Smooth muscle cell (in vitro differentiated cells): ENCODE measurements around the gene IL1RAPL1. TPM values are rescaled to one million over a fixed set of nuclear protein-coding genes. Genes with fewer than 3 reads are reported as not detected.

Experiments used
- DNase-seq: peaks from one replicate; lab custom pipeline; 2025; ENCODE audit not compliant: unreplicated experiment; lab: John Stamatoyannopoulos, UW
- H2AFZ ChIP-seq: fragments of 200-600 bp; sonication (generic); 2 replicates; pipeline ENCODE4 v1.6.0; 2016; ENCODE audit warnings: antibody characterized with exemption, low read depth, mild to moderate bottlenecking
- H3F3A ChIP-seq: fragments of 200-600 bp; sonication (generic); 2 replicates; pipeline ENCODE4 v1.6.0; 2017; ENCODE audit warnings: antibody characterized with exemption, low read depth
- H3K27ac ChIP-seq: fragments of 200-600 bp; sonication (generic); 2 replicates; pipeline ENCODE4 v1.5.1; 2016; ENCODE audit warnings: low read depth, mild to moderate bottlenecking
- H3K27me3 ChIP-seq: fragments of 200-600 bp; sonication (generic); 2 replicates; pipeline ENCODE4 v1.6.1; 2016; ENCODE audit warnings: low read depth, mild to moderate bottlenecking
- H3K36me3 ChIP-seq: fragments of 200-600 bp; sonication (generic); 2 replicates; pipeline ENCODE4 v1.5.1; 2016; ENCODE audit warnings: low read depth
- H3K4me1 ChIP-seq: fragments of 200-600 bp; sonication (generic); 2 replicates; pipeline ENCODE4 v1.5.1; 2016; ENCODE audit warnings: low read depth
- H3K4me2 ChIP-seq: fragments of 200-600 bp; sonication (generic); 2 replicates; pipeline ENCODE4 v1.6.0; 2016; ENCODE audit warnings: mild to moderate bottlenecking
- H3K4me3 ChIP-seq: fragments of 200-600 bp; sonication (generic); 2 replicates; pipeline ENCODE4 v1.5.1; 2016; ENCODE audit warnings: mild to moderate bottlenecking
- H3K79me2 ChIP-seq: fragments of 200-600 bp; sonication (generic); 2 replicates; pipeline ENCODE4 v1.6.0; 2016; ENCODE audit warnings: low read depth, mild to moderate bottlenecking
- H3K9ac ChIP-seq: fragments of 200-600 bp; sonication (generic); 2 replicates; pipeline ENCODE4 v1.6.0; 2016; ENCODE audit warnings: low read depth
- H3K9me3 ChIP-seq: fragments of 200-600 bp; sonication (generic); replicated peaks from 2 replicates; pipeline ENCODE4 v1.5.1; 2016; ENCODE audit warnings: low read depth
- H4K20me1 ChIP-seq: fragments of 200-600 bp; sonication (generic); 2 replicates; pipeline ENCODE4 v1.6.0; 2016; ENCODE audit warnings: low read depth
- WGBS: methylation state at CpG from one replicate; pipeline ENCODE4 v1.1.7; 2016; ENCODE audit warnings: low lambda C conversion rate; 5-methylcytosine and 5-hydroxymethylcytosine counted together
- polyA plus RNA-seq: library from polyadenylated mRNA; unstranded; fragments of >200 nt; fragmentation: Nextera tagmentation; extraction: Ambion mirVana; gene quantifications from 2 replicates; pipeline ENCODE4 v1.2.1, GENCODE V29; 2016
- total RNA-seq: library from RNA; depleted of rRNA; stranded (reverse); fragments of >200 nt; gene quantifications from 2 replicates; pipeline ENCODE4 v1.2.3, GENCODE V29; 2014
- TF ChIP-seq, protein P1 (sequence below): fragments of 200-600 bp; sonication (generic); IDR thresholded peaks from 2 replicates; pipeline ENCODE4 v1.5.1; 2017; ENCODE audit warnings: borderline replicate concordance, mild to moderate bottlenecking, antibody characterized with exemption; ENCODE audit not compliant: insufficient read depth, poor library complexity, severe bottlenecking

The IL1RAPL1 gene
- total and polyA plus RNA-seq, 2 experiments from 2014 or later: 0.04 TPM; not detected in 1

GRCh38 chrX:29491659-29492058 is 904.4 kb downstream of the IL1RAPL1 start:
- H3K79me2 ChIP-seq: no peaks in the 10 kb centered on the region
- 74% methylated on average over 3 of the region's 3 CpGs for WGBS
- H3K27me3 ChIP-seq: no peaks in the 10 kb centered on the region
- no peak overlapping the region for H2AFZ ChIP-seq
- no peaks in the 10 kb centered on the region for H3F3A ChIP-seq
- TF ChIP-seq, protein P1, sequence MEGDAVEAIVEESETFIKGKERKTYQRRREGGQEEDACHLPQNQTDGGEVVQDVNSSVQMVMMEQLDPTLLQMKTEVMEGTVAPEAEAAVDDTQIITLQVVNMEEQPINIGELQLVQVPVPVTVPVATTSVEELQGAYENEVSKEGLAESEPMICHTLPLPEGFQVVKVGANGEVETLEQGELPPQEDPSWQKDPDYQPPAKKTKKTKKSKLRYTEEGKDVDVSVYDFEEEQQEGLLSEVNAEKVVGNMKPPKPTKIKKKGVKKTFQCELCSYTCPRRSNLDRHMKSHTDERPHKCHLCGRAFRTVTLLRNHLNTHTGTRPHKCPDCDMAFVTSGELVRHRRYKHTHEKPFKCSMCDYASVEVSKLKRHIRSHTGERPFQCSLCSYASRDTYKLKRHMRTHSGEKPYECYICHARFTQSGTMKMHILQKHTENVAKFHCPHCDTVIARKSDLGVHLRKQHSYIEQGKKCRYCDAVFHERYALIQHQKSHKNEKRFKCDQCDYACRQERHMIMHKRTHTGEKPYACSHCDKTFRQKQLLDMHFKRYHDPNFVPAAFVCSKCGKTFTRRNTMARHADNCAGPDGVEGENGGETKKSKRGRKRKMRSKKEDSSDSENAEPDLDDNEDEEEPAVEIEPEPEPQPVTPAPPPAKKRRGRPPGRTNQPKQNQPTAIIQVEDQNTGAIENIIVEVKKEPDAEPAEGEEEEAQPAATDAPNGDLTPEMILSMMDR: no peak
- H4K20me1 ChIP-seq: no peaks in the 10 kb centered on the region
- H3K36me3 ChIP-seq: no peaks in the 10 kb centered on the region
- H3K9me3 ChIP-seq: no peaks in the 10 kb centered on the region
- H3K4me2 ChIP-seq: no peak overlapping the region
- H3K4me3 ChIP-seq: no peak overlapping the region
- no peak overlapping the region for H3K9ac ChIP-seq
- no peak for DNase-seq
- H3K27ac ChIP-seq: no peak overlapping the region
- H3K4me1 ChIP-seq: no peaks in the 10 kb centered on the region

- Histone ChIP-seq H3K27ac (no peak overlapping the region), H3K4me1 (no peaks in the 10 kb centered on the region), H3F3A (no peaks in the 10 kb centered on the region), H3K4me2 (no peak overlapping the region), H3K9ac (no peak overlapping the region), H2AFZ (no peak overlapping the region), H3K9me3 (no peaks in the 10 kb centered on the region), H3K36me3 (no peaks in the 10 kb centered on the region), H3K79me2 (no peaks in the 10 kb centered on the region), H4K20me1 (no peaks in the 10 kb centered on the region), H3K4me3 (no peak overlapping the region), H3K27me3 (no peaks in the 10 kb centered on the region)
- DNase-seq: no peak
- WGBS: 61% methylated on average over 2 of the region's 2 CpGs
- TF ChIP-seq, protein P1: no peak
Observed at GRCh38 chrX:29496636-29497180, 909.5 kb downstream of the IL1RAPL1 start.

- Histone ChIP-seq H3K4me2 (no peak overlapping the region), H3F3A (no peaks in the 10 kb centered on the region), H3K36me3 (no peaks in the 10 kb centered on the region), H3K4me3 (no peak overlapping the region), H3K9me3 (peaks cover 4% of the 10 kb centered on the region), H3K27ac (no peak overlapping the region), H3K9ac (no peak overlapping the region), H3K27me3 (no peaks in the 10 kb centered on the region), H3K4me1 (no peaks in the 10 kb centered on the region), H2AFZ (no peak overlapping the region), H4K20me1 (no peaks in the 10 kb centered on the region), H3K79me2 (no peaks in the 10 kb centered on the region)
- DNase-seq: no peak
- WGBS: 50% methylated on average over 1 of the region's 1 CpG
- TF ChIP-seq, protein P1: no peak
Observed at GRCh38 chrX:29506729-29507128, 919.5 kb downstream of the IL1RAPL1 start.

GRCh38 chrX:29518100-29518499 is 930.9 kb downstream of the IL1RAPL1 start:
- Histone ChIP-seq H3K27ac (no peak overlapping the region), H3K27me3 (no peaks in the 10 kb centered on the region), H3K9ac (no peak overlapping the region), H3K9me3 (no peaks in the 10 kb centered on the region), H3K4me1 (no peaks in the 10 kb centered on the region), H2AFZ (no peak overlapping the region), H3F3A (no peaks in the 10 kb centered on the region), H3K4me3 (no peak overlapping the region), H3K36me3 (no peaks in the 10 kb centered on the region), H3K4me2 (no peak overlapping the region), H3K79me2 (no peaks in the 10 kb centered on the region), H4K20me1 (no peaks in the 10 kb centered on the region)
- TF ChIP-seq, protein P1: no peak
- no peak for DNase-seq
- 67% methylated on average over 4 of the region's 4 CpGs for WGBS
